Spleen (tissue), 11 donors: Measurements from ENCODE around the gene KCNN2. TPM values are rescaled to one million over a fixed set of nuclear protein-coding genes. Genes with fewer than 3 reads are reported as not detected.

Experiments used
- DNase-seq: peaks from one replicate; pipeline ENCODE4 v3.0.0-alpha.2; 2020
- H3K27ac ChIP-seq, 8 donors: fragments of 200-600 bp; sonication (generic) in 7 of 8; 1 replicate in 4 of 8; 2 replicates in 4 of 8; pipeline versions ENCODE4 v1.5.0 to v1.8.0; 2016 to 2021; ENCODE audit warnings: inconsistent platforms in 4 of 8, mild to moderate bottlenecking in 4 of 8, moderate library complexity in 1 of 8
- H3K27me3 ChIP-seq, 7 donors: fragments of 200-600 bp; sonication (generic) in 6 of 7; replicated peaks in 1 of 7; 1 replicate in 4 of 7; 2 replicates in 3 of 7; pipeline versions ENCODE4 v1.5.0 to v1.8.0; 2016 to 2021; ENCODE audit warnings: inconsistent platforms in 3 of 7, mild to moderate bottlenecking in 1 of 7
- H3K36me3 ChIP-seq, 6 donors: fragments of 200-600 bp; sonication (generic) in 5 of 6; 1 replicate in 4 of 6; 2 replicates in 2 of 6; pipeline versions ENCODE4 v1.5.0 to v1.8.0; 2016 to 2021; ENCODE audit warnings: inconsistent platforms in 2 of 6
- H3K4me1 ChIP-seq, 6 donors: fragments of 200-600 bp; sonication (generic) in 5 of 6; 1 replicate in 3 of 6; 2 replicates in 3 of 6; pipeline versions ENCODE4 v1.5.0 to v1.8.0; 2016 to 2021; ENCODE audit warnings: inconsistent platforms in 3 of 6
- H3K4me3 ChIP-seq, 8 donors: fragments of 200-600 bp; sonication (generic) in 7 of 8; 1 replicate in 4 of 8; 2 replicates in 4 of 8; pipeline versions ENCODE4 v1.5.0 to v1.8.0; 2016 to 2021; ENCODE audit warnings: inconsistent platforms in 4 of 8, mild to moderate bottlenecking in 4 of 8, moderate library complexity in 2 of 8
- H3K9me3 ChIP-seq, 8 donors: fragments of 200-600 bp; sonication (generic) in 7 of 8; 1 replicate in 4 of 8; 2 replicates in 4 of 8; pipeline versions ENCODE4 v1.5.0 to v1.8.0; 2016 to 2021; ENCODE audit warnings: inconsistent platforms in 4 of 8
- CTCF ChIP-seq, 11 experiments: fragments of 200-600 bp in 7 of 11; fragments of 450-650 bp in 4 of 11; sonication (generic) in 4 of 11; IDR thresholded peaks in 8 of 11; conservative IDR thresholded peaks in 3 of 11; 1 replicate in 7 of 11; 2 replicates in 4 of 11; pipeline versions ENCODE4 v1.4.0 to v1.8.0; 2016 to 2021; ENCODE audit warnings: antibody characterized with exemption in 11 of 11, inconsistent platforms in 4 of 11, mild to moderate bottlenecking in 1 of 11
- POLR2A ChIP-seq, 3 donors: fragments of 450-650 bp; IDR thresholded peaks; one replicate each; pipeline ENCODE4 v1.5.1; 2017; ENCODE audit warnings: antibody characterized with exemption in 3 of 3, mild to moderate bottlenecking in 1 of 3
- POLR2AphosphoS5 ChIP-seq, 3 donors: sonication (generic); formaldehyde crosslinking; IDR thresholded peaks; one replicate each; pipeline ENCODE4 v1.5.1; 2017; ENCODE audit warnings: antibody characterized with exemption in 3 of 3
- WGBS, 5 donors: extraction: QIAGEN DNeasy Blood & Tissue Kit in 3 of 5; methylation state at CpG; one replicate each; pipeline versions ENCODE4 v1.1.5 to v1.1.7; 2013 to 2018; 5-methylcytosine and 5-hydroxymethylcytosine counted together
- intact Hi-C: fragments of 100-400 bp; cut with DNase I; formaldehyde crosslinking; loops from one replicate; pipeline ENCODE4 v1.15.0; 2023; ENCODE audit warnings: low total_unique reads
- polyA plus RNA-seq, 3 donors: library from polyadenylated mRNA; stranded (reverse); fragments of 200-250 nt; gene quantifications; one replicate each; pipeline ENCODE4 v1.2.1, GENCODE V29; 2013
- total RNA-seq, 7 donors: library from RNA; depleted of rRNA in 3 of 7; stranded (reverse); fragments of >200 nt in 3 of 7; fragmentation: NEBNext Ultra II Directional in 4 of 7; extraction: Animal tissue kit (Norgen Biotek cat#: 25700) in 4 of 7; gene quantifications; one replicate each; pipeline versions ENCODE4 v1.1.0 to v1.2.1, GENCODE V29; 2016 to 2021
- donor health status: healthy with polysubstance abuse.
- donor health status: DM: no; HTN: no; CAD: no; lungs with moderate emphysema.
- donor health status: DM: no; HTN: no; CAD: no.
- donor health status: Bipolar disorder and iron deficiency.
- donor health status: healthy.
- donor health status: DM: no; HTN: no; CAD: no.
- donor health status: DM: yes; HTN: yes; CAD: no.

The KCNN2 gene
- total and polyA plus RNA-seq, 10 donors, result 0.20 to 1.1 (median 0.56) TPM

GRCh38 chr5:114325541-114325940 lies 36.3 kb upstream of the KCNN2 start:
- no peak for DNase-seq
- intact Hi-C loops, result no loop called here

GRCh38 chr5:114327474-114327873 lies 34.4 kb upstream of the KCNN2 start:
- TF ChIP-seq POLR2A (IDR thresholded peaks at IDR 0.05) (no peak), POLR2AphosphoS5 (IDR thresholded peaks at IDR 0.05) (no peak), CTCF (IDR thresholded peaks at IDR 0.05 in 8 of 11, conservative IDR thresholded peaks at IDR 0.05 in 3 of 11) (no peak)
- no peak overlapping the region for H3K27ac ChIP-seq
- no peak for DNase-seq
- no peaks in the 10 kb centered on the region for H3K27me3 ChIP-seq
- no peaks in the 10 kb centered on the region for H3K9me3 ChIP-seq
- H3K4me1 ChIP-seq, result no peaks in the 10 kb centered on the region
- intact Hi-C loops, result no loop called here
- no peak overlapping the region for H3K4me3 ChIP-seq
- WGBS, 5 donors, result 63 to 73% (median 65%) methylated on average over 3 of the region's 3 CpGs
- no peaks in the 10 kb centered on the region for H3K36me3 ChIP-seq

More at GRCh38 chr5:114325541-114325940, 36.3 kb upstream of the KCNN2 start:
- no peaks in the 10 kb centered on the region for H3K4me1 ChIP-seq
- peak overlapping the region in 1 of 8 donors; percentile 58 for H3K27ac ChIP-seq
- no peaks in the 10 kb centered on the region for H3K27me3 ChIP-seq
- no peaks in the 10 kb centered on the region for H3K9me3 ChIP-seq
- H3K36me3 ChIP-seq, result no peaks in the 10 kb centered on the region
- no peak for TF ChIP-seq POLR2AphosphoS5 (IDR thresholded peaks at IDR 0.05)
- no peak for TF ChIP-seq POLR2A (IDR thresholded peaks at IDR 0.05)
- TF ChIP-seq CTCF (IDR thresholded peaks at IDR 0.05 in 8 of 11, conservative IDR thresholded peaks at IDR 0.05 in 3 of 11), result no peak
- H3K4me3 ChIP-seq, result no peak overlapping the region
- 15 to 28% (median 19%) methylated on average over 3 of the region's 3 CpGs for WGBS, 5 donors

- 61 to 67% (median 64%) methylated on average over 3 of the region's 3 CpGs for WGBS, 5 donors
- TF ChIP-seq CTCF (IDR thresholded peaks at IDR 0.05 in 8 of 11, conservative IDR thresholded peaks at IDR 0.05 in 3 of 11), result no peak
- no peak for TF ChIP-seq POLR2AphosphoS5 (IDR thresholded peaks at IDR 0.05)
- no peak for TF ChIP-seq POLR2A (IDR thresholded peaks at IDR 0.05)
- Histone ChIP-seq H3K4me1 (no peaks in the 10 kb centered on the region), H3K36me3 (no peaks in the 10 kb centered on the region), H3K9me3 (no peaks in the 10 kb centered on the region), H3K27ac (no peak overlapping the region), H3K27me3 (no peaks in the 10 kb centered on the region), H3K4me3 (no peak overlapping the region)
- no peak for DNase-seq
- intact Hi-C loops, result no loop called here
Measured at GRCh38 chr5:114327987-114328386, 33.9 kb upstream of the KCNN2 start.

- TF ChIP-seq POLR2AphosphoS5 (IDR thresholded peaks at IDR 0.05) (no peak), POLR2A (IDR thresholded peaks at IDR 0.05) (no peak), CTCF (IDR thresholded peaks at IDR 0.05 in 8 of 11, conservative IDR thresholded peaks at IDR 0.05 in 3 of 11) (no peak)
- Histone ChIP-seq H3K27me3 (no peaks in the 10 kb centered on the region), H3K4me1 (no peaks in the 10 kb centered on the region), H3K27ac (no peak overlapping the region), H3K9me3 (no peaks in the 10 kb centered on the region), H3K4me3 (no peak overlapping the region), H3K36me3 (no peaks in the 10 kb centered on the region)
- intact Hi-C loops, result no loop called here
- DNase-seq, result no peak
- 79 to 91% (median 85%) methylated on average over 7 of the region's 7 CpGs for WGBS, 5 donors
Measured at GRCh38 chr5:114330916-114331531, 30.8 kb upstream of the KCNN2 start.
